ENCODE data around the gene LLGL2.

LLGL2 gene

DNA sequence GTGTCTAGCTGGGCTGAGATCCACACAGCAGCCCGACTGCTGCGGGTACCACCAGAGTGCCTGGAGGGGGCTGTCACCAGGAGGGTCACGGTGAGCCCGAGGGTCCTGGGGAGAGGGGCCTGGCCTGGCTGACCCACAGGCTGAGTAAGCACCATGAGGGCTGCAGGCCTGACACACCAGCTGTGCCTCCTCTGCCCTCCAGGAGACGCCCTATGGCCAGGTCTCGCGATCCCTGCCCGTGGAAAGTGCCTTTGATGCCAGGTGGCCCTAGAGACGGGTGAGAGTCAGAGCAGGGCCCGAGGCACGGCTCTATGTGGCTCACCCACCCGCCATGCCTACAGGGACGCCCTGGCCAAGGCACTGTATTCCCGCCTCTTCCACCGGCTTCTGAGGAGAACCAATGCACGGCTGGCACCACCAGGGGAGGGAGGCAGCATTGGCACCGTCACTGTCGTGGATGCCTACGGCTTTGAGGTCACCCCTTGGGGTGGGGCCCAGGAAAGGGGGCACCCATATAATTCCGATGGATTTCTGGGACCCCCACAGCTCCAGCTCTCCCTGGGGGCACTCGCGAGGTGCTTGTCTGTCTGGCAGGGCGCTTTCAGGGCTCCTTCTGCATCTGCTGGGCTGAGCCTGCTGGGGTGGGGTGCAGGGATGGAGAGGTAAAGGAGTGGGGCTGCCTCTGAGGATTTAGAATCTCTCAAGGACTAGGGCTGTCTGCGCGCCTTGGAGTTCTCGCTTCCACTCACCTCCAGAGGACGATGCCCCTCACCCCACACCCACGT, 69.2 kb downstream of the LLGL2 start:
- no peak for DNase-seq

DNA sequence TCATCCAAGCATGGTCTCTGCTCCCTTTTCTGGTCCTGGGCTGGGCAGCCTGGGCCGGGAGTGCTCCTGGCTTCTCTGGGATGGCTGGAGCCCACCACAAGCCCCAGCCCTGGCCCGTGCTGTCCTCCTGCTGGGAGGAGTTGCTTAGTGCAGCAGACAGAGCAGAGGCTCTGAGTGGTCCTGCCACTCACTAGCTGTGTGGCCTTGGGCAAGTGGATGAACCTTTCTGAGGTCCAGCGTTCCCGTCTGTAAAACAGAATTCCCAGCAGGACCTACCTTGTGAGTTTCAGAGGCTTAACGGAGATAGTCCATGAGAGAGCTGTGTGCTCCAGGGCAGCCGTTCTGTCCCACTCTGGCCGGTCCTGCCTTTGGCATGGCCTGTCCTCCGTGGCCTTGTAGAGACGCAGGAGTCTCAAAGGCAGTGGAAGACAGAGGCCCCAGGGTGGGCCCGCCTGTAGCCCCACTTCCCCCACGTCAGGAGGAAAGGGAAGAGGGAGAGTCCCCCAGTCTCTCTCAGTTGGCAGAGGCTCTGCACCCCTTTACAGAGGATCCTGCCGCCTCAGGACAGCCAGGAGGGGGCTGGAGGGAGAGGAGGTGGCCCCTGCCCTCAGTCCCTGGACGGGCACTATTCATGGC, 69.9 kb downstream of the LLGL2 start:
- DNase-seq = no peak

DNA sequence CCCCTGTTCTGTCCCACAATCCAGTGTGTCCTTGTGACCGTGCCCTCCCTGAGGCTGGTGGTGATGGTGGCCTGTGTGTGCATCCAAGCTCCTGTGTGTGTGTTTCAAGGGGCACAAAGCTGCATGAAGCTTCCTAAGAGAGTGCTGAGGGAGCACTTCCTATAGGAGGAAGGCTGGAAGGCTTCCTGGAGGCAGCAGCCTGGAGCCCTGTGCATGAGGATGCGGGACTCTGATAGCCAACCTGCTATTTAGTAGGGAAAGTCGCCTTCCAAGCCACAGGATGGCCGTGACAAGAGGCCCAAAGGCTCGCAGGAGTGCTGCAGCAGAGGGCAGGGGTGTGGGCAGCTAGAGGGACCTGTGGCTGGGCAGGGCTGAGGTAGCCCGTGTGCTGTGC, 70.4 kb downstream of the LLGL2 start:
- DNase-seq = no peak

- DNase-seq = no peak
Observed at GRCh38 chr17:75596320-75597087, 71.0 kb downstream of the LLGL2 start.

- peak; percentile 63 to 69 for DNase-seq
Observed at GRCh38 chr17:75601057-75601987, 75.8 kb downstream of the LLGL2 start.

GRCh38 chr17:75602644-75603043, 77.1 kb downstream of the LLGL2 start:
- DNase-seq = no peak

DNA sequence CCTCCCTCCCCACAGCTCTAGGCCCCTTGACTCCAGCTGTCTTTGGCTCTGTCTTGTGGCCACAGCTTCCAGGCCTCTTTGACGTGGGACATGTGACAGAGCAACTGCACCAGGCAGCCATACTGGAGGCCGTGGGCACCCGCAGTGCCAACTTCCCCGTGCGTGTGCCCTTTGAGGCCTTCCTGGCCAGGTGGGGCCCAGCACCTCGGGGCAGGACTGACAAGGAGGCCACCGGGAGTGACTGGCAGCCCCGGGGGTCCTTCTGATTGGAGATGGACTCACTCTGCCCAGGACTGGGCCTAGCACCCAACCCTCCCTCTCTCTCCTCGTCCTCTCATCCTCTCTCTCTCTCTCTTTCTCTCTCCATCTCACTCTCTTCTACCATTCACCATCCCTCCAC, 77.6 kb downstream of the LLGL2 start:
- no peak for DNase-seq

GRCh38 chr17:75604034-75604695, 78.7 kb downstream of the LLGL2 start:
- no peak for DNase-seq

DNA sequence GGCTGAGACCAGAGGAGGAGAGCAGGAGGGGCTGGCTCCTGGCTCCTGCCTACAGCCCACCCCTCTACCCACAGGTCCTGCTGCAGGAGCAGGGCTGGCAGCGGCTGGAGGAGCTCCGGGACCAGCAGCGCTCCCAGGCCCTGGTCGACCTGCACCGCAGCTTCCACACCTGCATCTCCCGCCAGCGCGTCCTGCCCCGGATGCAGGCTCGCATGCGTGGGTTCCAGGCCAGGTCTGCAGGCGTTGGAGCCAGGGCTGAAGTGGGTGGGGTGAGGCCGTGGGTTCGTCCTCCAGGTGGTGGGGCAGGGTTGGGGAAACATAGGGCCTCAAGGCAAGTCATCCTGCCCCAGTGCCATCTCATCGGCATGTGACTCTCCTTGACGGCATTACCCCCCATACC, 80.3 kb downstream of the LLGL2 start:
- no peak for DNase-seq

DNA sequence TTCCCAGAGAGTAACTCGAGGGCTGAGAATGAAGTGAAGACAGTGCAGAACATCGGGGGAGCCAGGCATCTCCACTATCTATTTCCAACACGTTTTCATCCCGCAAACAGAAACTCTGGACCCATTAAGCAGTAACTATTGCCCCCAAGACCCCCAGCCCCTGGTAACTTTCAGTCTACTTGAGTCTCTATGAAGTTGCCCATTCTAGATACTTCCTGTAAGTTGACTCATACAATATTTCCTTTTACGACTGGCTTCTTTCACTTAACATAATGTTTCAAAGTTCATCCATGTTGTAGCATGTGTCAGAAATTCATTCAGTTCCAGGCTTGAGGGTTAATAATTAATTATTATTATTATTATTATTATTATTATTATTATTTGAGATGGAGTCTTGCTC, 81.6 kb downstream of the LLGL2 start:
- DNase-seq = no peak

DNA sequence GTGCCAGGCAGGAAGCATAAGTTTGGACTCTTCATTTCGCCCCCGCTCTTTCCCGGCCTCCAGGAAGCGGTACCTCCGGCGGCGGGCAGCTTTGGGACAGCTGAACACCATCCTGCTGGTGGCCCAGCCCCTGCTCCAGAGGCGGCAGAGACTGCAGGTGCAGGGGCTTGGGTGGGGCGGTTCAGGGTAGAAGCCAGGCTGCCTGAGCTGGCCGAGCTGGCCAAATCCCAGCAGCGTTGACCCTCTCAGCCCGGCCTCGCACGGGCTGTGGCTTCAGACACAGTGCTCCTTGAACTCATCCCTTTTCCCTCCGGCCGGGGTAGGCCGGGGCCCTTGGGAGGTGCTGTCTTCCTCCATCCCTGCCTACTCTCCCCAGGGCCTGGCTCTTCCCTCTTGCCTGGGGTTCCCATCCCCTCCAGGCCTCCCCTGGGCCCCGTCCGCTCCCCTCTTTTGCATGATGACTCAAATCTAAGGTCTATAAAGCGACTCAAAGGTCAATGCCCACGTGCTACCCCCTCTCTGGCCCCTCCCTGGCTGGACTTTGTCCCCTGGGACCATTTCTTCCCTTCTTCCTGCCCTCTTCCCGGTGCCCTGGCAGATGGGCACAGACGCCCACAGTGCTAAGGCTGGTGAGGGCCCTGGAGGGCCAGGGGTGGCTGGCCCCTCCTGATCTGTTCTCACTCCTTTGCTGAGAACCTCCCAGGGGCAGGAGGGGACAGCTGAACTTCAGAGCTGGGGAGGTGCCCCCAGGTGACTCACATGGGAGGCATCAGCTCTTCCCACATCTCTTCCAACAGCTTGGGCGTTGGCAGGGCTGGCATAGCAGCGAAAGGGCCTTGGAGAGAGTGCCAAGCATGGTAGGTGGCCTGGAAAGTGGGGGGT, 84.8 kb downstream of the LLGL2 start:
- no peak for DNase-seq

- DNase-seq = no peak
Observed at GRCh38 chr17:75611851-75612429, 86.4 kb downstream of the LLGL2 start.

- DNase-seq = no peak
Observed at GRCh38 chr17:75612906-75613626, 87.6 kb downstream of the LLGL2 start.

GRCh38 chr17:75614006-75614405, 88.5 kb downstream of the LLGL2 start:
- no peak for DNase-seq

DNA sequence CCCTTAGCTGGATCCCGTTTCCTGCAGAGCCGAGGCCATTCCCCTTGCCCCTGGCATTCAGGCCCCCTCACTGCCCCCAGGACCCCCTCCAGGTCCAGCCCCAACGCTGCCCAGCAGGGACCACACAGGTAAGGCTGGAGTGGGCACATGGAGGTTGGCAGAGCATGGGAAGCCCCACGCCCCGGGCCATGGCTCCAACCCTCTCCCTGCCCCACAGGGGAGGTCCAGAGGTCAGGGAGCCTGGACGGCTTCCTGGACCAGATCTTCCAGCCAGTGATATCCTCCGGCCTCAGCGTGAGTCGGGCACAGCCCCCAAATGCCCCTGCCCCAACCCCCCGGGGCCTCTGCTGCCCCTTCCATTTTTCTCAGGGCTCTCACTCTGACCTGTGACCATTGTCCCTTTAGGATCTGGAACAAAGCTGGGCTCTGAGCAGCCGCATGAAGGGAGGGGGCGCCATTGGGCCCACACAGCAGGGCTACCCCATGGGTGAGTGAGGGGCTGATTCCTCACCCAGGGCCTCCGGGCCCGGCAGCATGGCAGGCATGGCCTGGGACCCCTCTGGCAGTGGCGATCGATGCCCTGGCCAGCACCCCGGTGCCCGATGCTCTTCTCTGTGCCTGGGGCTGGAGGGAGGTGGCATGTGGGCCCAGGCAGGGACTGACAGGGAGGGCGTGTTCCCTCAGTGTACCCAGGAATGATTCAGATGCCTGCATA, 89.2 kb downstream of the LLGL2 start:
- no peak for DNase-seq

DNA sequence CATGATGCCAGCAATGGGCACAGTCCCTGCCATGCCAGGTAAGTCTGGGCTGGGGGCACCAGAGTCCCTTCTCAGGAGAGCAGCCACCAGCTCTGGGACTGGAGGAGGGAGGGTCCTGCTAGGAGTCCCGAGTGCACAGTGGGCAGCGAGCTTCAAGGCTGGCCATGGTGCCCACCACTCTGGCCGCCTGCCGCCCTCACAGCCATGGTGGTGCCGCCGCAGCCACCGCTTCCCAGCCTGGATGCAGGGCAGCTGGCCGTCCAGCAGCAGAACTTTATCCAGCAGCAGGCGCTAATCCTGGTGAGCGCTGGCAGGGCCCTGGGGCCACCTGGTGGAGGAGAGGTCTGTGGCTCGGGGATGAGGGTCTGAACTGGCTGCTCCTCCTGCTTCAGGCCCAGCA, 89.8 kb downstream of the LLGL2 start:
- DNase-seq = no peak

- no peak for DNase-seq
Observed at GRCh38 chr17:75616521-75617122, 91.1 kb downstream of the LLGL2 start.

- DNase-seq = no peak
Observed at GRCh38 chr17:75617218-75617617, 91.7 kb downstream of the LLGL2 start.

DNA sequence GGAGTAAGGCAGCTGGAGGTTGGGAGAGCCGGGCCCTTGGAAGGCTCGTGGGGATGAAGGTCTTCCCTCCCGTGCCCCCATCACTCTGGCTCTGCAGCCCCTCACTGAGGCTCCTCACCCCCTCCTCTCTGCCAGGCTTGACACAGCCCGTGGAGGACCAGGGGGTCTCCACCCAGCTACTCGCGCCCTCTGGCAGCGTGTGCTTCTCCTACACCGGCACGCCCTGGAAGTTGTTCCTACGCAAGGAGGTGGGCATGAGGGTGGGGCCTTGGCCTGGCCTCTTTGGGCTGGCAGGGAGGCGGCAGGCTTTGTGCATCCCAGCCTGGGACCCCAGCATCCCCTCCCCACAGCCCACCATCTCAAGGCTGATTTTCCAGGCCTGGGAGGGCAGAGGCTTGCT, 92.2 kb downstream of the LLGL2 start:
- DNase-seq = no peak
